H1 (cell line): Measurements from ENCODE around the gene SGCB. TPM values are rescaled to one million over a fixed set of nuclear protein-coding genes. Genes with fewer than 3 reads are reported as not detected.

Source experiments
- CTCF ChIA-PET: fragments of 300-600 bp; sonication (Branson Sonifier 250); formaldehyde crosslinking; loops from one replicate; lab custom pipeline; 2021; ENCODE audit not compliant: partially characterized antibody; lab: Charles Lee
- POLR2A ChIA-PET: fragments of 300-600 bp; sonication (Branson Sonifier 250); formaldehyde crosslinking; loops from one replicate; lab custom pipeline; 2021; ENCODE audit warnings: inconsistent platforms; ENCODE audit not compliant: partially characterized antibody; lab: Charles Lee
- DNase-seq, 2 experiments: peaks; one replicate each; pipeline versions ENCODE4 v3.0.0 to v3.0.0-alpha.2; 2010 to 2022; ENCODE audit warnings: low spot score in 2 of 2, low read depth in 1 of 2, mixed read lengths in 1 of 2
- FAIRE-seq: peaks from 2 replicates; lab custom pipeline; 2011; peaks lifted over from hg19 to GRCh38; lab: Jason Lieb, UNC
- H2AFZ ChIP-seq: 2 replicates; pipeline ENCODE4 v1.8.1; 2012; ENCODE audit warnings: low read length, inconsistent platforms
- H2AK5ac ChIP-seq: 2 replicates; pipeline ENCODE4 v1.6.1; 2013; ENCODE audit warnings: low read depth, low read length
- H2BK120ac ChIP-seq: replicated peaks from 2 replicates; pipeline ENCODE3; 2013; ENCODE audit warnings: low read depth, low read length, inconsistent platforms
- H2BK12ac ChIP-seq: 2 replicates; pipeline ENCODE4 v1.6.1; 2013; ENCODE audit warnings: low read depth, low read length
- H2BK15ac ChIP-seq: 2 replicates; pipeline ENCODE4 v1.6.1; 2013; ENCODE audit warnings: low read length
- H2BK20ac ChIP-seq: 2 replicates; pipeline ENCODE4 v1.6.1; 2013; ENCODE audit warnings: low read length
- H2BK5ac ChIP-seq: 2 replicates; pipeline ENCODE4 v1.6.1; 2013; ENCODE audit warnings: low read depth, low read length
- H3K14ac ChIP-seq: 2 replicates; pipeline ENCODE4 v1.6.1; 2013; ENCODE audit warnings: inconsistent platforms; ENCODE audit not compliant: insufficient read length
- H3K18ac ChIP-seq: 2 replicates; pipeline ENCODE4 v1.6.1; 2013; ENCODE audit warnings: low read length; ENCODE audit errors: extremely low read depth
- H3K23ac ChIP-seq: 2 replicates; pipeline ENCODE4 v1.6.1; 2013; ENCODE audit warnings: inconsistent platforms; ENCODE audit not compliant: insufficient read length
- H3K23me2 ChIP-seq: 2 replicates; pipeline ENCODE4 v1.6.1; 2013; ENCODE audit warnings: low read depth, low read length
- H3K27ac ChIP-seq: 2 replicates; pipeline ENCODE4 v1.6.1; 2011; ENCODE audit warnings: low read depth, low read length, inconsistent platforms
- H3K27me3 ChIP-seq, 4 experiments: replicated peaks in 1 of 4; 1 replicate in 1 of 4; 2 replicates in 3 of 4; pipeline versions ENCODE4 v1.6.1 to v1.8.1; 2011 to 2013; ENCODE audit warnings: low read length in 3 of 4, mild to moderate bottlenecking in 3 of 4, inconsistent platforms in 2 of 4, mixed read lengths in 2 of 4, moderate library complexity in 1 of 4; ENCODE audit not compliant: control insufficient read depth in 3 of 4, insufficient read depth in 3 of 4; ENCODE audit errors: extremely low read depth in 1 of 4
- H3K36me3 ChIP-seq, 4 experiments: 2 replicates each; pipeline versions ENCODE4 v1.6.1 to v1.8.1; 2011 to 2013; ENCODE audit warnings: mild to moderate bottlenecking in 4 of 4, low read length in 3 of 4, moderate library complexity in 2 of 4, control low read depth in 1 of 4, inconsistent platforms in 1 of 4; ENCODE audit not compliant: insufficient read depth in 4 of 4, control insufficient read depth in 2 of 4
- H3K4ac ChIP-seq: replicated peaks from 2 replicates; pipeline ENCODE3; 2013; ENCODE audit warnings: low read length, low read depth, mixed read lengths, inconsistent platforms; ENCODE audit not compliant: insufficient read length
- H3K4me1 ChIP-seq, 4 experiments: replicated peaks in 1 of 4; 1 replicate in 1 of 4; 2 replicates in 3 of 4; pipeline versions ENCODE4 v1.6.1 to v1.8.1; 2011 to 2013; ENCODE audit warnings: low read length in 3 of 4, inconsistent platforms in 2 of 4, mixed read lengths in 1 of 4; ENCODE audit not compliant: insufficient read depth in 4 of 4, control insufficient read depth in 3 of 4
- H3K4me2 ChIP-seq, 2 experiments: 2 replicates each; pipeline versions ENCODE4 v1.6.1 to v1.8.1; 2011 to 2013; ENCODE audit warnings: low read depth in 2 of 2, low read length in 2 of 2, control low read depth in 1 of 2, inconsistent platforms in 1 of 2, mild to moderate bottlenecking in 1 of 2; ENCODE audit not compliant: insufficient read depth in 1 of 2
- H3K4me3 ChIP-seq, 4 experiments: fragments of 200-600, 300-600 bp in 1 of 4; sonication (generic), shearing (Covaris generic), sonication (Bioruptor Twin) in 1 of 4; 2 replicates each; pipeline versions ENCODE4 v1.5.1 to v1.8.1; 2011 to 2016; ENCODE audit warnings: low read length in 4 of 4, low read depth in 3 of 4, control low read depth in 2 of 4, inconsistent platforms in 2 of 4, mild to moderate bottlenecking in 2 of 4, mixed read lengths in 1 of 4, moderate library complexity in 1 of 4; ENCODE audit not compliant: insufficient read depth in 2 of 4; ENCODE audit errors: extremely low read depth in 1 of 4
- H3K56ac ChIP-seq: replicated peaks from 2 replicates; pipeline ENCODE3; 2013; ENCODE audit warnings: low read depth, mild to moderate bottlenecking, mixed read lengths, low read length, inconsistent platforms; ENCODE audit not compliant: insufficient read length
- H3K79me1 ChIP-seq: 2 replicates; pipeline ENCODE4 v1.6.1; 2013; ENCODE audit warnings: low read depth, low read length, control low read depth
- H3K79me2 ChIP-seq, 2 experiments: 2 replicates each; pipeline versions ENCODE4 v1.6.1 to v1.8.1; 2012 to 2013; ENCODE audit warnings: low read length in 2 of 2, mild to moderate bottlenecking in 2 of 2, inconsistent platforms in 1 of 2; ENCODE audit not compliant: insufficient read depth in 2 of 2, control insufficient read depth in 1 of 2
- H3K9ac ChIP-seq, 4 experiments: replicated peaks in 1 of 4; 1 replicate in 1 of 4; 2 replicates in 3 of 4; pipeline versions ENCODE4 v1.6.1 to v1.8.1; 2011 to 2013; ENCODE audit warnings: low read depth in 3 of 4, low read length in 3 of 4, control low read depth in 2 of 4, mild to moderate bottlenecking in 2 of 4, moderate library complexity in 2 of 4, inconsistent platforms in 1 of 4; ENCODE audit errors: extremely low read depth in 1 of 4
- H3K9me3 ChIP-seq, 2 experiments: 2 replicates each; pipeline versions ENCODE4 v1.6.1 to v1.8.1; 2012 to 2013; ENCODE audit warnings: mild to moderate bottlenecking in 2 of 2, moderate library complexity in 2 of 2, control low read depth in 1 of 2, inconsistent platforms in 1 of 2, low read depth in 1 of 2, low read length in 1 of 2, mixed read lengths in 1 of 2; ENCODE audit not compliant: insufficient read depth in 2 of 2
- H4K20me1 ChIP-seq, 2 experiments: replicated peaks in 1 of 2; 2 replicates each; pipeline versions ENCODE3 to v1.8.1; 2011 to 2013; ENCODE audit warnings: inconsistent platforms in 2 of 2, low read length in 2 of 2, mild to moderate bottlenecking in 1 of 2; ENCODE audit not compliant: insufficient read depth in 2 of 2, control insufficient read depth in 1 of 2
- H4K5ac ChIP-seq: 2 replicates; pipeline ENCODE4 v1.6.1; 2013; ENCODE audit warnings: low read length, low read depth, mixed read lengths, inconsistent platforms; ENCODE audit not compliant: insufficient read length
- H4K8ac ChIP-seq: 2 replicates; pipeline ENCODE4 v1.8.0; 2013; ENCODE audit warnings: mild to moderate bottlenecking, moderate library complexity, low read length, inconsistent platforms; ENCODE audit not compliant: insufficient read depth; ENCODE audit errors: extremely low read depth
- H4K91ac ChIP-seq: replicated peaks from 2 replicates; pipeline ENCODE3; 2013; ENCODE audit warnings: low read length, mixed read lengths, inconsistent platforms; ENCODE audit not compliant: insufficient read length
- CHD1 ChIP-seq: IDR thresholded peaks from 2 replicates; pipeline ENCODE4 v1.6.1; 2012; ENCODE audit warnings: low read depth, low read length, improper control_type of control experiment
- RBBP5 ChIP-seq: IDR thresholded peaks from 2 replicates; pipeline ENCODE4 v1.7.1; 2012; ENCODE audit warnings: low read depth, mild to moderate bottlenecking, inconsistent platforms, low read length, moderate library complexity, borderline replicate concordance
- SIN3A ChIP-seq, 2 experiments: IDR thresholded peaks in 1 of 2; conservative IDR thresholded peaks in 1 of 2; 2 replicates each; pipeline ENCODE4 v1.6.1; 2011 to 2012; ENCODE audit warnings: low read length in 2 of 2, improper control_type of control experiment in 1 of 2, low read depth in 1 of 2, mild to moderate bottlenecking in 1 of 2
- SIX5 ChIP-seq: IDR thresholded peaks from 2 replicates; pipeline ENCODE4 v1.6.1; 2011; ENCODE audit warnings: mild to moderate bottlenecking, low read depth, low read length
- TEAD4 ChIP-seq: IDR thresholded peaks from 2 replicates; pipeline ENCODE4 v1.6.1; 2012; ENCODE audit warnings: low read depth, low read length, inconsistent platforms, mixed read lengths
- WGBS, 2 experiments: shearing (Covaris generic) in 1 of 2; methylation state at CpG; one replicate each; pipeline versions ENCODE4 v1.1.6 to v1.1.7; 2013 to 2015; ENCODE audit warnings: low lambda C conversion rate in 2 of 2, mixed read lengths in 2 of 2, inconsistent platforms in 1 of 2, low coverage in 1 of 2, missing lambda C conversion rate in 1 of 2; ENCODE audit not compliant: insufficient replicate concordance in 2 of 2, insufficient coverage in 1 of 2, insufficient read length in 1 of 2; ENCODE audit errors: extremely low coverage in 1 of 2, missing lambda C conversion rate in 1 of 2; 5-methylcytosine and 5-hydroxymethylcytosine counted together
- long read RNA-seq, 2 experiments: library from RNA in 1 of 2; library from capped mRNA in 1 of 2; stranded (forward); transcript quantifications; one replicate each; pipeline ENCODE4 v2.0.0, GENCODE V29; 2021; ENCODE audit warnings: inconsistent platforms in 1 of 2
- polyA minus RNA-seq, 3 experiments: library from RNA; depleted of rRNA, polyadenylated mRNA; stranded (reverse); fragments of >200 nt; gene quantifications; 1 replicate in 2 of 3; 2 replicates in 1 of 3; pipeline ENCODE4 v1.2.3, GENCODE V29; 2011
- polyA plus RNA-seq, 7 experiments: library from polyadenylated mRNA; depleted of rRNA in 3 of 7; stranded (reverse) in 5 of 7; unstranded in 2 of 7; fragments of >200 nt in 5 of 7; fragments of 200-250 nt in 2 of 7; gene quantifications; 1 replicate in 5 of 7; 2 replicates in 1 of 7; 4 replicates in 1 of 7; pipeline versions ENCODE4 v1.2.1 to v1.2.3, GENCODE V29; 2011 to 2013; ENCODE audit warnings: missing spikeins in 2 of 7, mixed read lengths in 2 of 7
- total RNA-seq: library from RNA; stranded (reverse); fragmentation: NEBNext Ultra II Directional; extraction: Animal tissue kit (Norgen Biotek cat#: 25700); gene quantifications from 2 replicates; pipeline ENCODE4 v1.2.1, GENCODE V29; 2021

SGCB gene, protein sequence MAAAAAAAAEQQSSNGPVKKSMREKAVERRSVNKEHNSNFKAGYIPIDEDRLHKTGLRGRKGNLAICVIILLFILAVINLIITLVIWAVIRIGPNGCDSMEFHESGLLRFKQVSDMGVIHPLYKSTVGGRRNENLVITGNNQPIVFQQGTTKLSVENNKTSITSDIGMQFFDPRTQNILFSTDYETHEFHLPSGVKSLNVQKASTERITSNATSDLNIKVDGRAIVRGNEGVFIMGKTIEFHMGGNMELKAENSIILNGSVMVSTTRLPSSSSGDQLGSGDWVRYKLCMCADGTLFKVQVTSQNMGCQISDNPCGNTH
- 25.7 and 32.2 TPM in 2 replicates for total RNA-seq
- polyA plus RNA-seq (2011; rRNA removed), result 5.3 and 6.8 TPM in 2 replicates
- 9.2 TPM for polyA plus RNA-seq (2011; cell fraction: cytosol; rRNA removed)
- 4.9 TPM for polyA plus RNA-seq (2011; cell fraction: nucleus; rRNA removed)
- polyA plus RNA-seq (2012, experiment 1 of 2), result 10.3 to 22.6 TPM (median 11.9 TPM) in 4 replicates
- 2.5 TPM for polyA plus RNA-seq (2012, experiment 2 of 2)
- 18.4 TPM for polyA plus RNA-seq (2013, experiment 1 of 2)
- polyA plus RNA-seq (2013, experiment 2 of 2), result 23.0 TPM
- 6.7 and 10.4 TPM in 2 replicates for polyA minus RNA-seq (2011; rRNA and poly(A)+ RNA removed)
- 7.2 TPM for polyA minus RNA-seq (2011; cell fraction: cytosol; rRNA and poly(A)+ RNA removed)
- 7.1 TPM for polyA minus RNA-seq (2011; cell fraction: nucleus; rRNA and poly(A)+ RNA removed)
- long read RNA-seq, experiment 1, full-length matches to known transcripts, result 13 of 50 reads
- long read RNA-seq, experiment 1, partial matches to known transcripts, result 9 of 50 reads
- long read RNA-seq, experiment 1, other reads (novel, unspliced or antisense), result 28 of 50 reads
- long read RNA-seq, experiment 2, full-length matches to known transcripts, result 31 of 46 reads
- long read RNA-seq, experiment 2, partial matches to known transcripts, result 7 of 46 reads
- long read RNA-seq, experiment 2, other reads (novel, unspliced or antisense), result 8 of 46 reads

- no peak for FAIRE-seq
- Histone ChIP-seq H4K91ac (peak within 1 kb of the TSS; percentile 91), H3K27me3 (no peaks in the 10 kb centered on the region; a peak in 2 of 7 replicates), H2AK5ac (no peak within 1 kb of the TSS; the same call in 1 of the 2 replicates), H2BK5ac (peak within 1 kb of the TSS; percentile 55; the same call in 1 of the 2 replicates), H3K36me3 (no peaks in the 10 kb centered on the region), H3K18ac (peak within 1 kb of the TSS; percentile 68; the same call in 1 of the 2 replicates), H3K79me1 (peaks cover 9% of the 10 kb centered on the region), H3K27ac (peak within 1 kb of the TSS; percentile 52; the same call in 1 of the 2 replicates), H3K4ac (peak within 1 kb of the TSS; percentile 58), H2BK20ac (no peak within 1 kb of the TSS), H3K9me3 (no peaks in the 10 kb centered on the region), H2AFZ (peak within 1 kb of the TSS; percentile 62), H3K23ac (no peak within 1 kb of the TSS), H3K4me3 (peak within 1 kb of the TSS; percentile 41 to 81 (median 68)), H2BK120ac (no peak within 1 kb of the TSS), H3K4me1 (peaks cover 0 to 2% (median 0%) of the 10 kb centered on the region in 4 experiments; a peak in 1 of 7 replicates), H4K5ac (peak within 1 kb of the TSS; percentile 46), H4K20me1 (peaks cover 0 to 4% of the 10 kb centered on the region in 2 experiments), H3K4me2 (peak within 1 kb of the TSS; percentile 81 to 83), H2BK12ac (peak within 1 kb of the TSS; percentile 62), H3K23me2 (peaks cover 5% of the 10 kb centered on the region; the same call in 1 of the 2 replicates), H3K14ac (no peak within 1 kb of the TSS), H3K9ac (peak within 1 kb of the TSS; percentile 55 to 76 (median 70)), H3K56ac (peak within 1 kb of the TSS; percentile 10), H3K79me2 (peaks cover 0 to 28% of the 10 kb centered on the region in 2 experiments; a peak in 2 of 4 replicates), H2BK15ac (peak within 1 kb of the TSS; percentile 67; the same call in 1 of the 2 replicates), H4K8ac (peak within 1 kb of the TSS; percentile 96)
- POLR2A ChIA-PET, result interaction anchor here (1.3 to 1.9 kb wide), 5 partner anchors 9 to 195 kb away, joined by 3 to 6 read pairs (median 6); partner anchors contain the start of genes DCUN1D4 and SPATA18
- peak in 1 of 2 experiments; percentile 82 for DNase-seq
- WGBS, 2 experiments, result 10% methylated on average over 28 of the region's 70 CpGs; no CpG with 5 or more reads in 1 of the 2 experiments
- CTCF ChIA-PET, result interaction anchor here (1.1 kb wide), 2 partner anchors 56 to 206 kb away, joined by 3 read pairs; no protein-coding TSS in a partner anchor
- no peak for TF ChIP-seq TEAD4
- TF ChIP-seq SIX5, result no peak
- 0 out of 4 replicates have a peak, but pooled peaks of 1 of the 2 experiments have one; percentile 12 for TF ChIP-seq SIN3A (conservative IDR thresholded peaks at IDR 0.05 in 1 of 2, IDR thresholded peaks at IDR 0.05 in 1 of 2; ENCODE audit: low read depth in 1 of 2, low read length in 2 of 2)
- TF ChIP-seq RBBP5, result peak; percentile 73; the same call in 1 of the 2 replicates
- TF ChIP-seq CHD1, result no peak
Measured at GRCh38 chr4:52038103-52038912, at the start of gene SGCB. Gene SGCB (minus strand): TSS chr4:52038299. CDS start chr4:52038259, 40 bp downstream.
